Brain microvascular endothelial cell (primary cell): Measurements from ENCODE around the gene AXIN1.

ENCODE experiments used
- DNase-seq: peaks from one replicate; pipeline ENCODE4 v3.0.0-alpha.2; 2020
- H3K27ac ChIP-seq: fragments of 250-450 bp; sonication (Bioruptor Pico); 2 replicates; pipeline ENCODE4 v1.5.1; 2020; ENCODE audit warnings: mild to moderate bottlenecking, moderate library complexity
- H3K27me3 ChIP-seq: fragments of 250-450 bp; sonication (Bioruptor Pico); replicated peaks from 2 replicates; pipeline ENCODE4 v1.5.1; 2020; ENCODE audit warnings: mild to moderate bottlenecking
- H3K36me3 ChIP-seq: fragments of 250-450 bp; sonication (Bioruptor Pico); replicated peaks from 2 replicates; pipeline ENCODE4 v1.5.1; 2020; ENCODE audit warnings: mild to moderate bottlenecking
- H3K4me3 ChIP-seq: 2 replicates; pipeline ENCODE4 v1.5.1; 2011; ENCODE audit warnings: low read depth, mild to moderate bottlenecking, control low read depth, low read length, moderate library complexity
- CTCF ChIP-seq: IDR thresholded peaks from 2 replicates; pipeline ENCODE4 v1.5.1; 2011; ENCODE audit warnings: low read depth, mild to moderate bottlenecking, moderate library complexity, low read length, control low read depth, inconsistent platforms; ENCODE audit errors: missing control alignments
- in situ Hi-C: cut with HindIII; loops from 2 replicates; pipeline ENCODE4 v1.10.0; 2017; ENCODE audit warnings: low sequenced_read_pairs, low pct_ligation_motif_present

Gene AXIN1

GRCh38 chr16:296276-296675 lies 56.2 kb downstream of the AXIN1 start:
- Histone ChIP-seq H3K27me3 (no peaks in the 10 kb centered on the region), H3K4me3 (no peak overlapping the region), H3K27ac (no peak overlapping the region), H3K36me3 (peaks cover 16% of the 10 kb centered on the region)
- no peak for DNase-seq
- TF ChIP-seq CTCF, result no peak
- in situ Hi-C loops, result no loop called here

GRCh38 chr16:293043-293775 lies 59.3 kb downstream of the AXIN1 start:
- Histone ChIP-seq H3K27me3 (no peaks in the 10 kb centered on the region), H3K27ac (no peak overlapping the region), H3K4me3 (no peak overlapping the region), H3K36me3 (peaks cover 29% of the 10 kb centered on the region)
- in situ Hi-C loops, result no loop called here
- TF ChIP-seq CTCF, result no peak
- DNase-seq, result no peak

GRCh38 chr16:291539-291938 lies 61.0 kb downstream of the AXIN1 start:
- no peak for TF ChIP-seq CTCF
- Histone ChIP-seq H3K27ac (no peak overlapping the region), H3K36me3 (peaks cover 34% of the 10 kb centered on the region), H3K27me3 (no peaks in the 10 kb centered on the region), H3K4me3 (no peak overlapping the region)
- DNase-seq, result no peak
- in situ Hi-C loops, result no loop called here

- TF ChIP-seq CTCF, result no peak
- Histone ChIP-seq H3K4me3 (no peak overlapping the region), H3K27ac (no peak overlapping the region), H3K36me3 (peaks cover 27% of the 10 kb centered on the region), H3K27me3 (no peaks in the 10 kb centered on the region)
- DNase-seq, result no peak
- in situ Hi-C loops, result no loop called here
Measured at GRCh38 chr16:290681-291405, 61.7 kb downstream of the AXIN1 start.

GRCh38 chr16:290015-290680 lies 62.4 kb downstream of the AXIN1 start:
- no peak for DNase-seq
- H3K36me3 ChIP-seq, result peaks cover 27% of the 10 kb centered on the region
- no peak overlapping the region for H3K27ac ChIP-seq
- H3K27me3 ChIP-seq, result no peaks in the 10 kb centered on the region
- no peak overlapping the region for H3K4me3 ChIP-seq
- TF ChIP-seq CTCF, result no peak
- in situ Hi-C loops, result no loop called here
